Brain microvascular endothelial cell (primary cell): Measurements from ENCODE around the gene KRT83.

Experiments
- DNase-seq: peaks from one replicate; pipeline ENCODE4 v3.0.0-alpha.2; 2020
- H3K27ac ChIP-seq: fragments of 250-450 bp; sonication (Bioruptor Pico); 2 replicates; pipeline ENCODE4 v1.5.1; 2020; ENCODE audit warnings: mild to moderate bottlenecking, moderate library complexity
- H3K27me3 ChIP-seq: fragments of 250-450 bp; sonication (Bioruptor Pico); replicated peaks from 2 replicates; pipeline ENCODE4 v1.5.1; 2020; ENCODE audit warnings: mild to moderate bottlenecking
- H3K36me3 ChIP-seq: fragments of 250-450 bp; sonication (Bioruptor Pico); replicated peaks from 2 replicates; pipeline ENCODE4 v1.5.1; 2020; ENCODE audit warnings: mild to moderate bottlenecking
- H3K4me3 ChIP-seq: 2 replicates; pipeline ENCODE4 v1.5.1; 2011; ENCODE audit warnings: low read depth, mild to moderate bottlenecking, control low read depth, low read length, moderate library complexity
- CTCF ChIP-seq: IDR thresholded peaks from 2 replicates; pipeline ENCODE4 v1.5.1; 2011; ENCODE audit warnings: low read depth, mild to moderate bottlenecking, moderate library complexity, low read length, control low read depth, inconsistent platforms; ENCODE audit errors: missing control alignments
- in situ Hi-C: cut with HindIII; loops from 2 replicates; pipeline ENCODE4 v1.10.0; 2017; ENCODE audit warnings: low sequenced_read_pairs, low pct_ligation_motif_present

KRT83 gene

GRCh38 chr12:52274521-52275120, 46.6 kb downstream of the KRT83 start, which contains the start of gene KRT86:
TSS of gene KRT86 (plus strand) at chr12:52274645. CDS start at chr12:52301917, 27,272 bp downstream.
- H3K36me3 ChIP-seq: no peaks in the 10 kb centered on the region
- in situ Hi-C loops: no loop called here
- DNase-seq: no peak
- peaks cover under 1% of the 10 kb centered on the region for H3K27me3 ChIP-seq
- TF ChIP-seq CTCF: no peak
- no peak within 1 kb of the TSS for H3K27ac ChIP-seq
- no peak within 1 kb of the TSS for H3K4me3 ChIP-seq

GRCh38 chr12:52271158-52271557, 50.0 kb downstream of the KRT83 start:
- H3K4me3 ChIP-seq: no peak overlapping the region
- H3K36me3 ChIP-seq: no peaks in the 10 kb centered on the region
- peaks cover 2% of the 10 kb centered on the region for H3K27me3 ChIP-seq
- DNase-seq: no peak
- H3K27ac ChIP-seq: no peak overlapping the region
- in situ Hi-C loops: no loop called here
- TF ChIP-seq CTCF: no peak

GRCh38 chr12:52270541-52271070, 50.6 kb downstream of the KRT83 start:
- no peak for DNase-seq
- in situ Hi-C loops: no loop called here
- no peak for TF ChIP-seq CTCF
- H3K36me3 ChIP-seq: no peaks in the 10 kb centered on the region
- peaks cover 2% of the 10 kb centered on the region for H3K27me3 ChIP-seq
- H3K27ac ChIP-seq: no peak overlapping the region
- no peak overlapping the region for H3K4me3 ChIP-seq

- H3K27ac ChIP-seq: no peak overlapping the region
- no peak for DNase-seq
- no peak overlapping the region for H3K4me3 ChIP-seq
- H3K36me3 ChIP-seq: no peaks in the 10 kb centered on the region
- in situ Hi-C loops: no loop called here
- TF ChIP-seq CTCF: no peak
- H3K27me3 ChIP-seq: peaks cover 2% of the 10 kb centered on the region
Observed at GRCh38 chr12:52268212-52268611, 53.0 kb downstream of the KRT83 start.

GRCh38 chr12:52267699-52268098, 53.5 kb downstream of the KRT83 start:
- no peak for TF ChIP-seq CTCF
- no peak for DNase-seq
- Histone ChIP-seq H3K27me3 (peaks cover 2% of the 10 kb centered on the region), H3K4me3 (no peak overlapping the region), H3K36me3 (no peaks in the 10 kb centered on the region), H3K27ac (no peak overlapping the region)
- in situ Hi-C loops: no loop called here

- H3K27ac ChIP-seq: no peak overlapping the region
- H3K36me3 ChIP-seq: no peaks in the 10 kb centered on the region
- no peak for DNase-seq
- TF ChIP-seq CTCF: no peak
- in situ Hi-C loops: no loop called here
- H3K4me3 ChIP-seq: no peak overlapping the region
- peaks cover 2% of the 10 kb centered on the region for H3K27me3 ChIP-seq
Observed at GRCh38 chr12:52267266-52267665, 53.9 kb downstream of the KRT83 start.
